Heart right ventricle (tissue), 16 donors: Measurements from ENCODE around the gene NIF3L1. TPM values are rescaled to one million over a fixed set of nuclear protein-coding genes. Genes with fewer than 3 reads are reported as not detected.

Experiments
- ATAC-seq, 8 donors: fragments of 200-7000 bp; cut with Tn5 transposase; one replicate each; pipeline ENCODE4 v1.9.1; 2020; ENCODE audit warnings: mild to moderate bottlenecking in 8 of 8, moderate library complexity in 8 of 8, moderate number of reproducible peaks in 1 of 8
- DNase-seq, 2 donors: peaks; one replicate each; pipeline ENCODE4 v3.0.0-alpha.2; 2020
- H3K27ac ChIP-seq, 10 donors: fragments of 200-600 bp; sonication (generic) in 2 of 10; one replicate each; pipeline versions ENCODE4 v1.5.0 to v1.8.0; 2020 to 2022; ENCODE audit warnings: mild to moderate bottlenecking in 3 of 10
- H3K27me3 ChIP-seq, 7 donors: fragments of 200-600 bp; one replicate each; pipeline ENCODE4 v1.8.0; 2021 to 2022; ENCODE audit warnings: mild to moderate bottlenecking in 2 of 7
- H3K36me3 ChIP-seq, 9 donors: fragments of 200-600 bp; sonication (generic) in 1 of 9; one replicate each; pipeline versions ENCODE4 v1.5.0 to v1.8.0; 2020 to 2022; ENCODE audit warnings: mild to moderate bottlenecking in 2 of 9
- H3K4me1 ChIP-seq, 9 donors: fragments of 200-600 bp; sonication (generic) in 1 of 9; one replicate each; pipeline versions ENCODE4 v1.5.0 to v1.8.0; 2020 to 2022; ENCODE audit warnings: mild to moderate bottlenecking in 4 of 9
- H3K4me3 ChIP-seq, 10 donors: fragments of 200-600 bp; sonication (generic) in 2 of 10; one replicate each; pipeline versions ENCODE4 v1.5.0 to v1.8.0; 2020 to 2022; ENCODE audit warnings: mild to moderate bottlenecking in 7 of 10, moderate library complexity in 2 of 10
- H3K9me3 ChIP-seq, 11 donors: fragments of 200-600 bp in 10 of 11; sonication (generic) in 2 of 11; one replicate each; pipeline versions ENCODE4 v1.5.0 to v1.8.0; 2013 to 2022; ENCODE audit warnings: mild to moderate bottlenecking in 2 of 11, control low read depth in 1 of 11, moderate library complexity in 1 of 11
- CTCF ChIP-seq, 9 donors: fragments of 200-600 bp; sonication (generic) in 2 of 9; IDR thresholded peaks; one replicate each; pipeline versions ENCODE4 v1.5.0 to v1.8.0; 2021 to 2022; ENCODE audit warnings: antibody characterized with exemption in 9 of 9, mild to moderate bottlenecking in 5 of 9, moderate library complexity in 1 of 9
- WGBS, 2 donors: extraction: QIAGEN DNeasy Blood & Tissue Kit; methylation state at CpG; one replicate each; pipeline ENCODE4 v1.1.7; 2013; ENCODE audit warnings: inconsistent platforms in 1 of 2; 5-methylcytosine and 5-hydroxymethylcytosine counted together
- intact Hi-C, 10 donors: fragments of 100-400 bp; cut with DNase I; formaldehyde crosslinking; loops; one replicate each; pipeline versions ENCODE4 v1.11.1 to v1.14.2; 2022
- polyA plus RNA-seq, 2 donors: library from polyadenylated mRNA; stranded (reverse); fragments of 200-250 nt; gene quantifications; one replicate each; pipeline ENCODE4 v1.2.3, GENCODE V29; 2013
- total RNA-seq, 10 donors: library from RNA; stranded (reverse); fragmentation: NEBNext Ultra II Directional in 3 of 10; extraction: Animal tissue kit (Norgen Biotek cat#: 25700) in 3 of 10; gene quantifications; one replicate each; pipeline versions ENCODE4 v1.2.1 to v1.2.4, GENCODE V29; 2021 to 2023
- donor health status: Arrhythmogenic right ventricular cardiomyopathy.
- donor health status: ischemic (EF 13 %, LVEDD 7.1; RV severe dilation, severe dysfunction).
- donor health status: healthy with polysubstance abuse.
- donor health status: DM: no; HTN: yes; CAD: no.
- donor health status: DM: no; HTN: no; CAD: no.
- donor health status: ischemic (EF 25% LVEDD 6.9; RV normal size, moderate dysfunction).
- donor health status: ischemic (EF 25% LVEDD 5.7; RV mildly dilated, moderate dysfunction).
- donor health status: healthy.
- donor health status: DM: yes; HTN: yes; CAD: no.
- donor health status: Ischemic cardiomyopathy.
- donor health status: ischemic (EF 35%, LVEDD 5.7; RV mildly dilated, moderate dysfunction).
- donor health status: nonischemic (EF 11% LVEDD 7.7; RV severe dilation, severe dysfunction).
- donor health status: DM: yes; HTN: yes; CAD: no.
- donor health status: PGD.
- donor health status: ischemic (EF 29% LVEDD 5.4; RV normal size, mild dysfunction).
- donor health status: nonischemic (EF 23%, LVEDD 6.1; RV moderate dilation, normal function).

NIF3L1 gene
- total and polyA plus RNA-seq, 12 donors: 10.5 to 31.7 (median 20.7) TPM

- peaks cover 0 to 18% (median 5%) of the 10 kb centered on the region in 9 donors for H3K4me1 ChIP-seq
- peak in 1 of 2 donors; percentile 66 for DNase-seq
- peak overlapping the region in 3 of 10 donors; percentile 6 to 51 (median 19) for H3K27ac ChIP-seq
- WGBS, 2 donors: 6% methylated on average over 4 of the region's 4 CpGs
- ATAC-seq: peak; percentile 77 to 88 (median 82)
- H3K36me3 ChIP-seq: peaks cover 0 to 88% (median 21%) of the 10 kb centered on the region in 9 donors
- no peaks in the 10 kb centered on the region for H3K27me3 ChIP-seq
- peak; percentile 51 to 86 (median 76) for TF ChIP-seq CTCF (IDR thresholded peaks at IDR 0.05)
- H3K4me3 ChIP-seq: no peak overlapping the region
- no peaks in the 10 kb centered on the region for H3K9me3 ChIP-seq
- intact Hi-C loops: loop anchor here in 9 of 10 donors (2.0 to 10.0 kb wide), 8 partner anchors 166 to 333 kb away; no protein-coding TSS in a partner anchor
These were observed 12.4 kb downstream of the NIF3L1 start for GRCh38 chr2:200901459-200902072.

GRCh38 chr2:200905618-200906296 lies 16.6 kb downstream of the NIF3L1 start:
- ATAC-seq (peak; percentile 73 to 84 (median 78)), DNase-seq (peak; percentile 64 to 65)
- intact Hi-C loops: loop anchor here in 4 of 10 donors (5.0 to 10.0 kb wide), 3 partner anchors 162 to 329 kb away; no protein-coding TSS in a partner anchor
- WGBS, 2 donors: 48 to 50% methylated on average over 2 of the region's 2 CpGs
- peaks cover 0 to 18% (median 5%) of the 10 kb centered on the region in 9 donors for H3K4me1 ChIP-seq
- peak overlapping the region in 2 of 10 donors; percentile 3 to 4 for H3K27ac ChIP-seq
- H3K9me3 ChIP-seq: no peaks in the 10 kb centered on the region
- no peaks in the 10 kb centered on the region for H3K27me3 ChIP-seq
- H3K4me3 ChIP-seq: no peak overlapping the region
- peaks cover 0 to 89% (median 18%) of the 10 kb centered on the region in 9 donors for H3K36me3 ChIP-seq
- TF ChIP-seq CTCF (IDR thresholded peaks at IDR 0.05): peak; percentile 33 to 82 (median 72)

- intact Hi-C loops: loop anchor here in 5 of 10 donors (5.0 to 10.0 kb wide), 5 partner anchors 155 to 325 kb away; no protein-coding TSS in a partner anchor
- 90 to 96% methylated on average over 4 of the region's 4 CpGs for WGBS, 2 donors
- no peak overlapping the region for H3K4me3 ChIP-seq
- H3K4me1 ChIP-seq: peaks cover 0 to 4% (median 0%) of the 10 kb centered on the region in 9 donors
- TF ChIP-seq CTCF (IDR thresholded peaks at IDR 0.05): no peak
- DNase-seq (no peak), ATAC-seq (no peak)
- H3K36me3 ChIP-seq: peaks cover 0 to 99% (median 49%) of the 10 kb centered on the region in 9 donors
- no peaks in the 10 kb centered on the region for H3K9me3 ChIP-seq
- no peaks in the 10 kb centered on the region for H3K27me3 ChIP-seq
- H3K27ac ChIP-seq: no peak overlapping the region
These were observed 20.8 kb downstream of the NIF3L1 start for GRCh38 chr2:200909958-200910357.

- no peaks in the 10 kb centered on the region for H3K27me3 ChIP-seq
- no peak for TF ChIP-seq CTCF (IDR thresholded peaks at IDR 0.05)
- intact Hi-C loops: loop anchor here in 1 of 10 donors (5.0 to 10.0 kb wide), 2 partner anchors 151 to 264 kb away; no protein-coding TSS in a partner anchor
- H3K27ac ChIP-seq: no peak overlapping the region
- no peaks in the 10 kb centered on the region for H3K9me3 ChIP-seq
- H3K4me3 ChIP-seq: no peak overlapping the region
- peaks cover 0 to 100% (median 76%) of the 10 kb centered on the region in 9 donors for H3K36me3 ChIP-seq
- H3K4me1 ChIP-seq: no peaks in the 10 kb centered on the region
- DNase-seq (no peak), ATAC-seq (no peak)
These were observed 24.5 kb downstream of the NIF3L1 start for GRCh38 chr2:200913654-200914053.
